K562 (cell line): ENCODE results near the gene SFXN3. TPM values are rescaled to one million over a fixed set of nuclear protein-coding genes. Genes with fewer than 3 reads are reported as not detected.
A peak's percentile ranks its signal among the peaks of the same experiment; 100 is the strongest.

ENCODE experiments used
- ATAC-seq: fragments of 200-7000 bp; cut with Tn5 transposase; 3 replicates; pipeline ENCODE4 v1.9.1; 2020; ENCODE audit warnings: moderate library complexity
- BruUV-seq: library from RNA; stranded (reverse); fragments of 400-500 nt; replicated peaks from 2 replicates; lab custom pipeline; 2021; lab: Mats Ljungman, UMichigan
- CTCF ChIA-PET: fragments of 300-600 bp; formaldehyde crosslinking; extraction: SDS; loops from one replicate; lab custom pipeline; 2021; ENCODE audit warnings: low intra/inter-chr PET ratio; lab: Yijun Ruan, JAX
- POLR2A ChIA-PET: fragments of 300-600, 350-650 bp; sonication (Branson Sonifier 250); formaldehyde crosslinking; extraction: SDS; loops from one replicate; lab custom pipeline; 2021; ENCODE audit warnings: antibody characterized with exemption, inconsistent platforms; lab: Yijun Ruan, JAX
- DNase-seq, 4 experiments: peaks; one replicate each; pipeline versions ENCODE4 v3.0.0 to v3.0.0-alpha.2; 2011 to 2018; ENCODE audit warnings: low spot score in 3 of 4, mixed read lengths in 3 of 4; ENCODE audit errors: extremely low read depth in 1 of 4
- FAIRE-seq: peaks from 2 replicates; lab custom pipeline; 2011; peaks lifted over from hg19 to GRCh38; lab: Jason Lieb, UNC
- H2AFZ ChIP-seq: 2 replicates; pipeline ENCODE4 v1.6.0; 2011; ENCODE audit warnings: low read depth, low read length, control low read depth, inconsistent platforms
- H3K27ac ChIP-seq: fragments of 200-600 bp; 3 replicates; pipeline ENCODE4 v1.8.0; 2011; ENCODE audit warnings: low read depth, mild to moderate bottlenecking, control low read depth, inconsistent platforms, low read length, moderate library complexity, mixed read lengths; ENCODE audit errors: extremely low read depth
- H3K27me3 ChIP-seq, 2 experiments: fragments of 300-600 bp in 1 of 2; 2 replicates in 1 of 2; 3 replicates in 1 of 2; pipeline versions ENCODE4 v1.6.0 to v1.8.0; 2011; ENCODE audit warnings: inconsistent platforms in 2 of 2, low read length in 2 of 2, mild to moderate bottlenecking in 1 of 2, mixed read lengths in 1 of 2, moderate library complexity in 1 of 2; ENCODE audit not compliant: control insufficient read depth in 2 of 2, insufficient read depth in 2 of 2
- H3K36me3 ChIP-seq: fragments of 300-600 bp; 3 replicates; pipeline ENCODE4 v1.8.0; 2011; ENCODE audit warnings: mild to moderate bottlenecking, low read length, inconsistent platforms; ENCODE audit not compliant: control insufficient read depth, insufficient read depth
- H3K4me1 ChIP-seq, 2 experiments: fragments of 200-600 bp in 1 of 2; replicated peaks in 1 of 2; 2 replicates in 1 of 2; 3 replicates in 1 of 2; pipeline versions ENCODE4 v1.5.1 to v1.8.0; 2011; ENCODE audit warnings: inconsistent platforms in 2 of 2, low read length in 2 of 2, mild to moderate bottlenecking in 1 of 2, mixed read lengths in 1 of 2, moderate library complexity in 1 of 2; ENCODE audit not compliant: control insufficient read depth in 2 of 2, insufficient read depth in 2 of 2
- H3K4me2 ChIP-seq: 2 replicates; pipeline ENCODE4 v1.6.1; 2011; ENCODE audit warnings: low read length, control low read depth, inconsistent platforms, mixed read lengths; ENCODE audit not compliant: insufficient read depth
- H3K4me3 ChIP-seq: fragments of 200-600 bp; sonication (generic), shearing (Covaris generic); 2 replicates; pipeline ENCODE4 v1.5.1; 2016; ENCODE audit warnings: control low read depth, inconsistent platforms
- H3K79me2 ChIP-seq: fragments of 200-600 bp; 3 replicates; pipeline ENCODE4 v1.8.0; 2011; ENCODE audit warnings: low read length, inconsistent platforms; ENCODE audit not compliant: control insufficient read depth, insufficient read depth
- H3K9ac ChIP-seq, 2 experiments: 2 replicates each; pipeline versions ENCODE4 v1.6.0 to v1.6.1; 2011; ENCODE audit warnings: low read depth in 2 of 2, low read length in 2 of 2, control low read depth in 1 of 2, inconsistent platforms in 1 of 2, mild to moderate bottlenecking in 1 of 2, mixed read lengths in 1 of 2; ENCODE audit not compliant: insufficient read depth in 1 of 2
- H3K9me1 ChIP-seq: one replicate; pipeline ENCODE4 v1.6.0; 2011; ENCODE audit warnings: inconsistent platforms, mild to moderate bottlenecking, low read length, moderate library complexity; ENCODE audit not compliant: control insufficient read depth, insufficient read depth
- H3K9me3 ChIP-seq: replicated peaks from 2 replicates; pipeline ENCODE4 v1.5.1; 2011; ENCODE audit warnings: low read depth, low read length, inconsistent platforms; ENCODE audit not compliant: control insufficient read depth, insufficient read depth
- H4K20me1 ChIP-seq: replicated peaks from 2 replicates; pipeline ENCODE4 v1.6.1; 2011; ENCODE audit warnings: low read length, inconsistent platforms, mixed read lengths; ENCODE audit not compliant: control insufficient read depth, insufficient read depth
- CREM ChIP-seq: IDR thresholded peaks from 2 replicates; pipeline ENCODE4 v1.6.1; 2014; ENCODE audit warnings: antibody characterized with exemption, low read depth
- HNRNPL ChIP-seq: fragments of 200-400 bp; formaldehyde crosslinking; IDR thresholded peaks from 2 replicates; pipeline ENCODE4 v1.6.1; 2017; ENCODE audit warnings: low read depth, mild to moderate bottlenecking, low read length
- RBFOX2 ChIP-seq: fragments of 200-400 bp; formaldehyde crosslinking; IDR thresholded peaks from 2 replicates; pipeline ENCODE4 v1.6.1; 2017; ENCODE audit warnings: low read depth, mild to moderate bottlenecking, low read length, moderate library complexity
- SMARCE1 ChIP-seq: fragments of 450-650 bp; IDR thresholded peaks from 2 replicates; pipeline ENCODE4 v1.7.1; 2016; ENCODE audit warnings: mild to moderate bottlenecking
- TEAD4 ChIP-seq, 2 experiments: sonication (generic) in 1 of 2; formaldehyde crosslinking in 1 of 2; IDR thresholded peaks; 2 replicates each; pipeline versions ENCODE4 v1.6.1 to v1.8.0; 2012 to 2022; ENCODE audit warnings: borderline replicate concordance in 1 of 2, inconsistent platforms in 1 of 2, low read length in 1 of 2, mild to moderate bottlenecking in 1 of 2, missing genetic modification reagents in 1 of 2
- TRIM25 ChIP-seq: fragments of 450-650 bp; IDR thresholded peaks from 2 replicates; pipeline ENCODE4 v1.7.0; 2016; ENCODE audit warnings: borderline replicate concordance
- ZNF592 ChIP-seq: fragments of 450-650 bp; IDR thresholded peaks from 2 replicates; pipeline ENCODE4 v1.6.1; 2017; ENCODE audit warnings: antibody characterized with exemption, mild to moderate bottlenecking
- ZNF695 ChIP-seq: fragments of 450-650 bp; formaldehyde crosslinking; IDR thresholded peaks from 2 replicates; pipeline ENCODE4 v1.4.0; 2020; ENCODE audit warnings: mild to moderate bottlenecking, moderate library complexity
- ZNF785 ChIP-seq: fragments of 250-450 bp; sonication (Bioruptor Pico); IDR thresholded peaks from 2 replicates; pipeline ENCODE4 v1.4.0; 2020; ENCODE audit warnings: mild to moderate bottlenecking
- WGBS: fragments of 100-300 bp; shearing (Covaris generic); methylation state at CpG from one replicate; pipeline ENCODE4 v1.1.6; 2016; ENCODE audit warnings: low coverage, mixed read lengths; ENCODE audit not compliant: insufficient coverage; ENCODE audit errors: missing lambda C conversion rate; 5-methylcytosine and 5-hydroxymethylcytosine counted together
- in situ Hi-C: fragments of 300-500 bp; cut with MboI; formaldehyde crosslinking; loops from 4 replicates; pipeline ENCODE4 v1.15.0; 2018; ENCODE audit warnings: inconsistent platforms, mixed read lengths
- intact Hi-C: fragments of 100-400 bp; cut with micrococcal nuclease; formaldehyde crosslinking; loops from 2 replicates; pipeline ENCODE4 v1.14.2; 2022
- polyA plus RNA-seq, 8 experiments: library from polyadenylated mRNA; depleted of rRNA in 4 of 8; stranded (reverse) in 5 of 8; unstranded in 3 of 8; fragments of >200 nt; fragmentation: Nextera tagmentation in 2 of 8; fragmentation: Illumina TruSeq in 1 of 8; extraction: Ambion mirVana in 2 of 8; extraction: Trizol in 1 of 8; gene quantifications; 2 replicates each; pipeline versions ENCODE4 v1.2.1 to v1.2.3, GENCODE V29; 2011 to 2014; ENCODE audit warnings: inconsistent platforms in 1 of 8, missing spikeins in 1 of 8
- total RNA-seq, 7 experiments: library from RNA; depleted of rRNA in 6 of 7; stranded (reverse); fragments of >200 nt in 6 of 7; fragmentation: Illumina TruSeq in 2 of 7; extraction: Trizol in 2 of 7; gene quantifications; 2 replicates each; pipeline versions ENCODE4 v1.2.1 to v1.2.3, GENCODE V29; 2011 to 2021; ENCODE audit warnings: low replicate concordance in 1 of 7
- TF ChIP-seq, protein P1 (sequence below): sonication (generic); formaldehyde crosslinking; IDR thresholded peaks from 2 replicates; pipeline ENCODE4 v1.8.1; 2022; ENCODE audit warnings: missing genetic modification reagents
- TF ChIP-seq, protein P2 (sequence below), 2 experiments: fragments of 450-650 bp; IDR thresholded peaks; 2 replicates each; pipeline ENCODE4 v1.6.1; 2016

The SFXN3 gene
- total and polyA plus RNA-seq, 9 of the 15 experiments (the other 6 are each of a cell fraction or from before 2014, with no cell fraction given) = 0.24 to 4.6 (median 0.86) TPM

GRCh38 chr10:100985336-100985735 is 45.7 kb upstream of the SFXN3 start:
- 74% methylated on average over 5 of the region's 5 CpGs for WGBS
- FAIRE-seq (no peak), ATAC-seq (peak; percentile 10; the same call in 1 of the 3 replicates), DNase-seq (peak in 2 of 4 experiments; percentile 21 to 27)
- no peaks in the 10 kb centered on the region for H3K9me1 ChIP-seq
- no peaks in the 10 kb centered on the region for H3K9me3 ChIP-seq
- intact Hi-C loops = no loop called here
- no peak for TF ChIP-seq RBFOX2
- TF ChIP-seq HNRNPL = no peak
- no peak for TF ChIP-seq CREM
- no peak for TF ChIP-seq TEAD4 (IDR thresholded peaks at IDR 0.05; ENCODE audit: low read length)
- TF ChIP-seq TEAD4 (CRISPR knock-in tag; IDR thresholded peaks at IDR 0.05; ENCODE audit: borderline replicate concordance) = no peak
- TF ChIP-seq, protein P1, sequence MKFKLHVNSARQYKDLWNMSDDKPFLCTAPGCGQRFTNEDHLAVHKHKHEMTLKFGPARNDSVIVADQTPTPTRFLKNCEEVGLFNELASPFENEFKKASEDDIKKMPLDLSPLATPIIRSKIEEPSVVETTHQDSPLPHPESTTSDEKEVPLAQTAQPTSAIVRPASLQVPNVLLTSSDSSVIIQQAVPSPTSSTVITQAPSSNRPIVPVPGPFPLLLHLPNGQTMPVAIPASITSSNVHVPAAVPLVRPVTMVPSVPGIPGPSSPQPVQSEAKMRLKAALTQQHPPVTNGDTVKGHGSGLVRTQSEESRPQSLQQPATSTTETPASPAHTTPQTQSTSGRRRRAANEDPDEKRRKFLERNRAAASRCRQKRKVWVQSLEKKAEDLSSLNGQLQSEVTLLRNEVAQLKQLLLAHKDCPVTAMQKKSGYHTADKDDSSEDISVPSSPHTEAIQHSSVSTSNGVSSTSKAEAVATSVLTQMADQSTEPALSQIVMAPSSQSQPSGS (CRISPR knock-in tag) = no peak
- TF ChIP-seq, protein P2, sequence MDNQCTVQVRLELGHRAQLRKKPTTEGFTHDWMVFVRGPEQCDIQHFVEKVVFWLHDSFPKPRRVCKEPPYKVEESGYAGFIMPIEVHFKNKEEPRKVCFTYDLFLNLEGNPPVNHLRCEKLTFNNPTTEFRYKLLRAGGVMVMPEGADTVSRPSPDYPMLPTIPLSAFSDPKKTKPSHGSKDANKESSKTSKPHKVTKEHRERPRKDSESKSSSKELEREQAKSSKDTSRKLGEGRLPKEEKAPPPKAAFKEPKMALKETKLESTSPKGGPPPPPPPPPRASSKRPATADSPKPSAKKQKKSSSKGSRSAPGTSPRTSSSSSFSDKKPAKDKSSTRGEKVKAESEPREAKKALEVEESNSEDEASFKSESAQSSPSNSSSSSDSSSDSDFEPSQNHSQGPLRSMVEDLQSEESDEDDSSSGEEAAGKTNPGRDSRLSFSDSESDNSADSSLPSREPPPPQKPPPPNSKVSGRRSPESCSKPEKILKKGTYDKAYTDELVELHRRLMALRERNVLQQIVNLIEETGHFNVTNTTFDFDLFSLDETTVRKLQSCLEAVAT (IDR thresholded peaks at IDR 0.05) = no peak
- TF ChIP-seq SMARCE1 = no peak
- TF ChIP-seq ZNF592 = no peak
- no peak for TF ChIP-seq ZNF695
- no peak for TF ChIP-seq TRIM25
- no peak for TF ChIP-seq ZNF785 (CRISPR knock-in tag)
- H3K36me3 ChIP-seq = peaks cover 47% of the 10 kb centered on the region; the same call in 2 of the 3 replicates
- ChIA-PET CTCF (no interaction called here), POLR2A (interaction anchor here (0.8 to 1.3 kb wide), 4 partner anchors 10 to 19 kb away, joined by 3 to 4 read pairs (median 4); no protein-coding TSS in a partner anchor)
- H2AFZ ChIP-seq = no peak overlapping the region
- no peak overlapping the region for H3K9ac ChIP-seq
- in situ Hi-C loops = loop anchor here (25.0 kb wide), 1 partner anchor 1052 kb away; no protein-coding TSS in a partner anchor
- no peak overlapping the region for H3K4me3 ChIP-seq
- no peak overlapping the region for H3K4me2 ChIP-seq
- H3K79me2 ChIP-seq = peaks cover 48% of the 10 kb centered on the region
- peaks cover 16 to 21% of the 10 kb centered on the region in 2 experiments; a peak in 4 of 5 replicates for H3K4me1 ChIP-seq
- H4K20me1 ChIP-seq = peaks cover 6% of the 10 kb centered on the region; the same call in 1 of the 2 replicates
- no peak overlapping the region for H3K27ac ChIP-seq
- H3K27me3 ChIP-seq = no peaks in the 10 kb centered on the region
- BruUV-seq = no TSS peak
